GM18499 (cell line): ENCODE results near the gene CMPK2.
A peak's percentile ranks its signal among the peaks of the same experiment; 100 is the strongest.

Experiments used
- ATAC-seq: cut with Tn5 transposase; IDR thresholded peaks from one replicate; pipeline ENCODE4 v1.9.1; 2021; ENCODE audit warnings: moderate number of reproducible peaks; ENCODE audit not compliant: insufficient read depth, unreplicated experiment

The CMPK2 gene

GRCh38 chr2:6846540-6846939, 19.2 kb downstream of the CMPK2 start:
- no peak for ATAC-seq

DNA sequence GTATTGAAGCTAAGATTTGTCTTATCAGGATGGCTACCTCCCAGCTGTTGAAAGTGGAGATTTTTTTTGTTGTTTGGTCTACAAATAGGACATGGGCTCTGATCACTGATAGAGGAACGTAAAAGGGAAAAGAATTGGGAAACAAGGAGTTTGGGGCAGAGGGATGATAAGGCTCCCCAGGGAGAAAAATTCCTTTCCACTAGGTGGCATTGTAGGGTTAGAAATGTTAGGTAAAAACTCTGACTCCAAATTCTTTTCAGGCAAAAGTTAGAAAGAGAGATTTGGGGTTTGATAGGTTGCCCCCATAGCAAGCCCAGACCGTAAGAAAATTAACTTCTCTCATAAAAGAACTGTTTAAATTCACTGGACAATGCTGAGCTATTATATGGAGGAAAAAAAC, 19.8 kb downstream of the CMPK2 start:
- ATAC-seq = no peak

DNA sequence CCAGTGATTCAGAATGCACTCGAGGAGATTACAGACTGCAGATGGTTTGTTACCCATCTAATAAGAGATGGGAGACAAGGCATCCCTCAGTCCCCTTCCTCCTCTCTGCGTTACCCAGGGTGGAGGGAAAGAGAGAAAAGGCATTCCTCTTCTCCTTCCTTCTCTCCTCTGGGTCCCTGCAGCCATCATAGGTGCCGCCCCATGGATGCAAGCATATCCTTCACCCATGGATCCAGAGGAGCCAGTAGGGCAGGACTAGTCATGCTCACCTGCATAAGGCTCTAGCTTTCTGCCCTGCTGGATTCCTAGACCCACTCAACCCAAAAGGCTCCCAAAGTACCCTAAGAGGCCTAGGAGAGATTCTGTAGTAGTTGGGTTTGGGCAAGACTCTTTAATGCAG, 20.4 kb downstream of the CMPK2 start:
- no peak for ATAC-seq

GRCh38 chr2:6841537-6842287, 24.0 kb downstream of the CMPK2 start:
- ATAC-seq = no peak

GRCh38 chr2:6838673-6839319, 26.9 kb downstream of the CMPK2 start:
- no peak for ATAC-seq

DNA sequence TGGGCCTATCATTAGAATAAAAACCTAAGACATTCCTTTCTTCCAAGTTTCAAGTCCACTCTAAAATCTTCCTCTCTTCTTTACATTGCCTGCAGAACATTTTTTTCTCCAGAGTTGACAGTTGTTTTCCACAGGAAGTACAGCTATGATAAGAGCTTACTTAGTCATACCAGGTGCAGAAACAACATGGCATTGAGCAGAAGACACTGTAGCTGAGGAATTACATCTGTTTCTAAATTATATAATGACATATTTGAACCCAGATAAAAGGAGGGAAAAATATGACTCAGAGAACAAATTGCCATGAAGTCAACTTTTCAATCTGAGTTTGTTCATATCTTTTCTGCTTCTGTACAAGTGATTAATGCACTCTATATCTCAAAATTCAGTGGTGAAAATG, 30.2 kb downstream of the CMPK2 start:
- no peak for ATAC-seq

DNA sequence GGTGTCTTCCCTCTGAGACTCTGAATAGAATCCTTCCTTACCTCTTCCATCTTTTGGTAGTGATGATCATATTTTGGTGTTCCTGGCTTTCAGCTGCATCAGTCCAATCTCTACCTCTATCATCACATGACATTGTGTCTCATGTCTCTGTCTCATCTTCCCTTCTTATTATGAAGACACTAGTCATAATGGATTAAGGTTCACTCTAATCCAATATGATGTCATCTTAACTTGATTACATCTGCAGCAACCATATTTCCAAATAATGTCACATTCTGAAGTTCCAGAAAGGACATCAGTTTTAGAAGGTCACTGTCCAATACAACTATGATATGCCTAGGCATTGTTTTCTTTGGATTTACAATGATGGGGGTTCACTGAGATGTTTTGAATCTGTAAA, 31.5 kb downstream of the CMPK2 start:
- no peak for ATAC-seq

GRCh38 chr2:6833300-6833604, 32.5 kb downstream of the CMPK2 start:
- no peak for ATAC-seq

- ATAC-seq = no peak
These were observed 33.0 kb downstream of the CMPK2 start for GRCh38 chr2:6832596-6833299.

- ATAC-seq = no peak
These were observed 34.5 kb downstream of the CMPK2 start for GRCh38 chr2:6831229-6831628.

- ATAC-seq = no peak
These were observed 37.5 kb downstream of the CMPK2 start for GRCh38 chr2:6828299-6828584.

DNA sequence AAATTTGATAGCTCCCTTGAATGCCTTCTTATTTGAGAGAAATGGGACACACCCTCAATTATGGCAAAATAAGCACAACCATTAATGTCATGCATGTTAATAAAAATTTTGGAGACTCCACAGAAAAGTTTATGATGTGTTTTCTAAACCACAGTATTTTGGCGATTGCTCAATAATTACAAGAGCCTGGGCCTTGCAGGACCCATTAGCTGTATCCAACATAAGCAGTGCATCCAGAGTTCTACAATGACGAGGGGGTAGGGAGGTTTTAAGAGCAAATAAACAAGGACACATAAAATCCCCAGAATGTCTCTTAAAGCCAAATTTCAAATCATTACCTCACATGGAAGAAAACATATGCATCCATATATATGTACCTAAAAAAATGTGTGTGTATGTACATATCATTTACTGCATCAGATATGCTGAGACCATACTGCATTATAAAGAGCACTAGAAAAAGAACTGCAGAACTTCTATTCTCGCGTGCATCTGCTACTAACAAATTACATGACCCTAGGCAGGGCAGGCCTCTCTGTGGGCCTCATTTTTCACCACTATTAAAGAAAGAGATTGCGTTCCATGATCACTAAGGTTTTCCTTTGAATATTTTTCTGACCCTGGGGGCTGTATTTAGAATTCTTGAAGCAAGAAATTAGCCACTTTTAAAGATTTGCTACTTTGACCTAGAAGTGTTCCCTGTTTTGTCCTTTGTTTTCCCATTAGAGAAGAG, 38.0 kb downstream of the CMPK2 start:
- ATAC-seq = no peak

- ATAC-seq = peak; percentile 89
These were observed 39.4 kb downstream of the CMPK2 start for GRCh38 chr2:6826081-6826913.

- no peak for ATAC-seq
These were observed 40.7 kb downstream of the CMPK2 start for GRCh38 chr2:6824962-6825361.

GRCh38 chr2:6823111-6823510, 42.6 kb downstream of the CMPK2 start:
- ATAC-seq = no peak

GRCh38 chr2:6822406-6822805, 43.3 kb downstream of the CMPK2 start:
- no peak for ATAC-seq

- ATAC-seq = no peak
These were observed 44.7 kb downstream of the CMPK2 start for GRCh38 chr2:6820903-6821584.

DNA sequence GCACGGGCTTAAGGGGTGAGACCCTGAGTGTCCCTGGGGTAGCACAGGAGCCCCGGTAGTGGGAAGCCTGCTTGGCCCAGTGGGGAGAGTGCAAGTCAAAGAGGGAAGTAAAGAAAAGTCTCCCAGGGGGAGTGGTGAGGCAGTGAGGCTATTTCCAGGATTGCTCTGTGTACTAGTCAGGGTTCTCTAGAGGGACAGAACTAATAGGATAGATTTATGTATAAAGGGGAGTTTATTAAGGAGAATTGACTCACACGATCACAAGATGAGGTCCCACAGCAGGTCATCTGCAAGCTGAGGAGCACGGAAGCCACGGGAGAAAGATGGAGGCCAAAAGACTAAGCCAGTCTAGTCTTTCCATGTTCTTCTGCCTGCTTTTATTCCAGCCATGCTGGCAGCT, 45.5 kb downstream of the CMPK2 start:
- ATAC-seq = no peak

DNA sequence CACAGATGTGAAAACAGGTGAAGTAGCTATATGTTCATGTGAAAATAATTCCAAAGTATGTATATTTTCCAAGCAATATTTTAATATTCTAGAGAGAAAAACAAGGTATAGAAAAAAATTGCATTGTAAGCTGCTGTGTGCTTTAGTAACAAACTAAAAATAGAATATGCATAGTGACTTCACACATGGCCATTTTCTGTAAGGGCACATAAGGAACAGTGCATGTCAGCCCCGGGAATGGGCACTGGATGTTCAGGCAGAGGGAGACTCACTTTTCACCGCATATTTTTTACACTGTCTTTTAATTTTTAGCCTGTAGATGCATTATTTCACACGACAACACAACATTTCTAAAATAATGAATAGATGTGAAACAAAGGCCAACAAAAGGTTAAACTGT, 46.0 kb downstream of the CMPK2 start:
- no peak for ATAC-seq

GRCh38 chr2:6818012-6818411, 47.7 kb downstream of the CMPK2 start:
- ATAC-seq = no peak
